ENCODE data around the gene OPTC. TPM values are rescaled to one million over a fixed set of nuclear protein-coding genes. Genes with fewer than 3 reads are reported as not detected.

OPTC gene
- total RNA-seq, 1 donor from 2014 or later = not detected

DNA sequence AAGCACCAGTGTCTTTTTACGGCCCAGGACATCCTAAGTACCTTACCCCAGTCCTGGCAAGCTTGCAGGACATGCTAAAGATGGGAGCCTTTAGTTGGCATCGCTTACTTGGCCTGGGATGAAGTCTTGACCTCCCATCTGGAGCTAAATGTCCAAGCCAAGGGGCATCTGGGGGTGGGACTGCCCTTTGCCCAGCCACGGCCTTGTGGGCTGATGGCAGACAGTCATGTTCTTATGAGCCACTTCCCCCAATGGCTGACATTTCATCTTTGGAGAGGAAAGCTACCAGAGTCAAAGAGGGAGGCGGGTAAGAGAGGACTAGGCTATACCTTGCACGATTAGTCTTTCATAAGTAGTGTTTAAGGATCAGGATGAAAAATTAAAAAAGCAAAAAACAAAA, 32.2 kb downstream of the OPTC start:
- H3K4me1 Mint-ChIP-seq (ENCODE audit: unreplicated experiment) = peaks cover 59% of the 10 kb centered on the region
- no peaks in the 10 kb centered on the region for H3K36me3 Mint-ChIP-seq
- no peaks in the 10 kb centered on the region for H3K9me3 Mint-ChIP-seq
- no peak for DNase-seq (ENCODE audit: extremely low spot score, unreplicated experiment)
- H3K27me3 Mint-ChIP-seq = no peaks in the 10 kb centered on the region
- TF ChIP-seq, protein P1, sequence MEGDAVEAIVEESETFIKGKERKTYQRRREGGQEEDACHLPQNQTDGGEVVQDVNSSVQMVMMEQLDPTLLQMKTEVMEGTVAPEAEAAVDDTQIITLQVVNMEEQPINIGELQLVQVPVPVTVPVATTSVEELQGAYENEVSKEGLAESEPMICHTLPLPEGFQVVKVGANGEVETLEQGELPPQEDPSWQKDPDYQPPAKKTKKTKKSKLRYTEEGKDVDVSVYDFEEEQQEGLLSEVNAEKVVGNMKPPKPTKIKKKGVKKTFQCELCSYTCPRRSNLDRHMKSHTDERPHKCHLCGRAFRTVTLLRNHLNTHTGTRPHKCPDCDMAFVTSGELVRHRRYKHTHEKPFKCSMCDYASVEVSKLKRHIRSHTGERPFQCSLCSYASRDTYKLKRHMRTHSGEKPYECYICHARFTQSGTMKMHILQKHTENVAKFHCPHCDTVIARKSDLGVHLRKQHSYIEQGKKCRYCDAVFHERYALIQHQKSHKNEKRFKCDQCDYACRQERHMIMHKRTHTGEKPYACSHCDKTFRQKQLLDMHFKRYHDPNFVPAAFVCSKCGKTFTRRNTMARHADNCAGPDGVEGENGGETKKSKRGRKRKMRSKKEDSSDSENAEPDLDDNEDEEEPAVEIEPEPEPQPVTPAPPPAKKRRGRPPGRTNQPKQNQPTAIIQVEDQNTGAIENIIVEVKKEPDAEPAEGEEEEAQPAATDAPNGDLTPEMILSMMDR (conservative IDR thresholded peaks at IDR 0.05) = no peak
- H3K27ac Mint-ChIP-seq = no peak overlapping the region
- H3K4me3 Mint-ChIP-seq = no peak overlapping the region

DNA sequence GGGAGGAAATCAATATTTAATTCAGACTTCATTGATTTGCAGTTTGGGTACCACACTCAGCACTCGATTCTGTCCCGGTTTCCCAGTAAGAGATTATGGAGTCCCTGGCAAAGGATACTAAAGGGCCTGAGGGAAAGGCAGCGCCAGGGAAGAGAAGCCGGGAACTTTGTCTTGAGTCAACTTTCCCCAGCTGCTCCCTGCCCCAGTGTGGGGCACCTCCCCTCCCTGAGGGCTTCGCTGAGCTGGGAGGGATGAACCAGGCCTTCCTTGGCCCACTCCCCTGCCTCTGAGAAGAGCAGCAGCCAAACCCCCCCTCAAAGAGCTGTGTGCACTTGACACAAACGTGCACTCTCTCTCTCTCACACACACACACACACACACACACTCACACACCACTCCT, 32.6 kb downstream of the OPTC start:
- Mint-ChIP-seq H3K4me1 (ENCODE audit: unreplicated experiment) (peaks cover 54% of the 10 kb centered on the region), H3K27ac (no peak overlapping the region), H3K36me3 (no peaks in the 10 kb centered on the region), H3K27me3 (no peaks in the 10 kb centered on the region), H3K4me3 (no peak overlapping the region), H3K9me3 (no peaks in the 10 kb centered on the region)
- no peak for DNase-seq (ENCODE audit: extremely low spot score, unreplicated experiment)
- TF ChIP-seq, protein P1 (conservative IDR thresholded peaks at IDR 0.05) = no peak

DNA sequence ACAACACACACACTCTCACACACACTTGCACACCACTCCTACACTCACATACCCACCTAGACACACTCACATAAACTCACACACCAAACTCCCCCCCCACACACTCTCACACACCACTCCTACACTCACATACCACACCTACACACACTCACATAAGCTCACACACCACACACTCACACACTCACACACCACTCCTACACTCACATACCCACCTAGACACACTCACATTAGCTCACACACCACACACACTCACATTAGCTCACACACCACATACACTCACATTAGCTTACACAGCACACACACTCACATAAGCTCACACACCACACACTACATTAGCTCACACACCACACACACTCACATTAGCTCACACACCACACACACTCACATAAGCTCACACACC, 33.1 kb downstream of the OPTC start:
- H3K36me3 Mint-ChIP-seq = no peaks in the 10 kb centered on the region
- H3K27ac Mint-ChIP-seq = peak overlapping the region; percentile 2
- TF ChIP-seq, protein P1 (conservative IDR thresholded peaks at IDR 0.05) = no peak
- no peak overlapping the region for H3K4me3 Mint-ChIP-seq
- H3K4me1 Mint-ChIP-seq (ENCODE audit: unreplicated experiment) = peaks cover 52% of the 10 kb centered on the region
- no peaks in the 10 kb centered on the region for H3K27me3 Mint-ChIP-seq
- no peaks in the 10 kb centered on the region for H3K9me3 Mint-ChIP-seq
- no peak for DNase-seq (ENCODE audit: extremely low spot score, unreplicated experiment)

DNA sequence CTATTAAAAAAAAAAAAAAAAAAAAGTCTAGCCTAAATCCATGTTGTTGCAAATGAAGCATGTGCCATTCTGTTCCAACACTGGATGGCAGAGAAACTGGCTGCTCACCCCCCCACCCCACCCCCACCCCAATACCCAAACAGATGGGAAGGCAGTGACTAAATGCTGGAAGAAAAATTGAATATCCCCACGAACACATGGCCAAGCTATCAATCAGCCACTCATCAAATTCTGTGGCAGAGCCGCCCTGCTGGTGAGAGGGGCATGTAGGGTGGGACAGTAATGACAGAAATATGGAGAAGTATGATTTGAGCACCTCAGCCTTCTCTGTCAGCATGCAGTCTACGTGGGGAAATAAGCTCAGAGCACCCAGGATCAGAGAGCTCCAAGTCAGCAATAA, 34.1 kb downstream of the OPTC start:
- Mint-ChIP-seq H3K4me1 (ENCODE audit: unreplicated experiment) (peaks cover 41% of the 10 kb centered on the region), H3K27me3 (no peaks in the 10 kb centered on the region), H3K27ac (no peak overlapping the region), H3K36me3 (no peaks in the 10 kb centered on the region), H3K9me3 (no peaks in the 10 kb centered on the region), H3K4me3 (no peak overlapping the region)
- TF ChIP-seq, protein P1 (conservative IDR thresholded peaks at IDR 0.05) = peak; percentile 19
- no peak for DNase-seq (ENCODE audit: extremely low spot score, unreplicated experiment)

DNA sequence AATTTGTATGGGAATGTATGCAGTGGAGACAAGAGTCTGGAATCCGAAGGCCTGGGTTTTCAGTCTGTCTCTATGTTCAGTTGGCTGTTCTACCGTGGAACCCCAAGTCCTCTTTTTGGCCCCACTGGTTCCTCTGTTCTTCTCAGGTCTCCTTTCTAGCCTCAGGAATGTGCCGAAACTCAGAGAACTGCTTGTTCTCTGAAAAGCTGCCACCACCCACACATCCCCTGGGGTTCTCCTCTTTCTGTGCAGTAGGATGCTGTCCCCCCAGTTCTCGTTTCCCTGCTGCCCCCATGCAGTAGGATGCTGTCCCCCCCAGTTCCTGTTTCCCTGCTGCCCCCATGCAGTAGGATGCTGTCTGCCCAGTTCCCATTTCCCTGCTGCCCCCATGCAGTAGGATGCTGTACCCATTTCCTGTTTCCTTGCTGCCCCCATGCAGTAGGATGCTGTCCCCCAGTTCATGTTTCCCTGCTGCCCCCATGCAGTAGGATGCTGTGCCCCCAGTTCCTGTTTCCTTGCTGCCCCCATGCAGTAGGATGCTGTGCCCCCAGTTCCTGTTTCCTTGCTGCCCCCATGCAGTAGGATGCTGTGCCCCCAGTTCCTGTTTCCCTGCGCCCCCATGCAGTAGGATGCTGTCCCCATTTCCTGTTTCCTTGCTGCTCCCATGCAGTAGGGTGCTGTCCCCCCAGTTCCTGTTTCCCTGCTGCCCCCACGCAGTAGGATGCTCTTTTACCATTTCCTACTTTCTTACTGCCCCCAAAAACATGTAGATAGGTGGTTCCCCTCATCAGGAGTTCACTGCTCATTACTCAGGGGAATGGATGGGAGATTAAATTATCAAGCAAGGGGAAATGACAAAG, 35.3 kb downstream of the OPTC start:
- Mint-ChIP-seq H3K27me3 (no peaks in the 10 kb centered on the region), H3K27ac (no peak overlapping the region), H3K9me3 (no peaks in the 10 kb centered on the region), H3K4me1 (ENCODE audit: unreplicated experiment) (peaks cover 34% of the 10 kb centered on the region), H3K36me3 (no peaks in the 10 kb centered on the region), H3K4me3 (no peak overlapping the region)
- DNase-seq (ENCODE audit: extremely low spot score, unreplicated experiment) = no peak
- TF ChIP-seq, protein P1 (conservative IDR thresholded peaks at IDR 0.05) = no peak
